ENCODE results near the gene ERF. TPM values are rescaled to one million over a fixed set of nuclear protein-coding genes. Genes with fewer than 3 reads are reported as not detected.

ERF gene
- total and polyA plus RNA-seq, 7 donors, result 7.1 to 13.5 (median 11.4) TPM

- Histone ChIP-seq H3K27ac (no peak overlapping the region), H3K27me3 (ENCODE audit: insufficient read depth in 3 of 3, low read length in 2 of 3) (no peaks in the 10 kb centered on the region), H3K4me3 (no peak overlapping the region), H3K36me3 (ENCODE audit: insufficient read depth in 1 of 2, low read depth in 1 of 2) (no peaks in the 10 kb centered on the region), H3K9me3 (no peaks in the 10 kb centered on the region), H3K4me1 (peaks cover 34% of the 10 kb centered on the region)
- 86 to 89% (median 88%) methylated on average over 34 to 41 of the region's 41 CpGs for WGBS, 3 donors
- no peak for ATAC-seq
- TF ChIP-seq, protein P1, sequence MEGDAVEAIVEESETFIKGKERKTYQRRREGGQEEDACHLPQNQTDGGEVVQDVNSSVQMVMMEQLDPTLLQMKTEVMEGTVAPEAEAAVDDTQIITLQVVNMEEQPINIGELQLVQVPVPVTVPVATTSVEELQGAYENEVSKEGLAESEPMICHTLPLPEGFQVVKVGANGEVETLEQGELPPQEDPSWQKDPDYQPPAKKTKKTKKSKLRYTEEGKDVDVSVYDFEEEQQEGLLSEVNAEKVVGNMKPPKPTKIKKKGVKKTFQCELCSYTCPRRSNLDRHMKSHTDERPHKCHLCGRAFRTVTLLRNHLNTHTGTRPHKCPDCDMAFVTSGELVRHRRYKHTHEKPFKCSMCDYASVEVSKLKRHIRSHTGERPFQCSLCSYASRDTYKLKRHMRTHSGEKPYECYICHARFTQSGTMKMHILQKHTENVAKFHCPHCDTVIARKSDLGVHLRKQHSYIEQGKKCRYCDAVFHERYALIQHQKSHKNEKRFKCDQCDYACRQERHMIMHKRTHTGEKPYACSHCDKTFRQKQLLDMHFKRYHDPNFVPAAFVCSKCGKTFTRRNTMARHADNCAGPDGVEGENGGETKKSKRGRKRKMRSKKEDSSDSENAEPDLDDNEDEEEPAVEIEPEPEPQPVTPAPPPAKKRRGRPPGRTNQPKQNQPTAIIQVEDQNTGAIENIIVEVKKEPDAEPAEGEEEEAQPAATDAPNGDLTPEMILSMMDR (IDR thresholded peaks at IDR 0.05), result no peak
- DNase-seq, result no peak
- intact Hi-C loops (cut with DNase I), result loop anchor here in 1 of 2 donors (5.0 kb wide), 1 partner anchor 49 kb away; no protein-coding TSS in a partner anchor
Measured at GRCh38 chr19:42248270-42249148, 6.4 kb downstream of the ERF start.

- peaks cover 30% of the 10 kb centered on the region for H3K4me1 ChIP-seq
- no peak overlapping the region for H3K4me3 ChIP-seq
- WGBS, 3 donors, result 88 to 92% (median 91%) methylated on average over 6 of the region's 6 CpGs
- TF ChIP-seq, protein P1 (IDR thresholded peaks at IDR 0.05), result no peak
- intact Hi-C loops (cut with DNase I), result loop anchor here (2.0 to 5.0 kb wide), 4 partner anchors 31 to 75 kb away; no protein-coding TSS in a partner anchor
- ATAC-seq (no peak), DNase-seq (no peak)
- H3K9me3 ChIP-seq, result no peaks in the 10 kb centered on the region
- no peak overlapping the region for H3K27ac ChIP-seq
- no peaks in the 10 kb centered on the region for H3K36me3 ChIP-seq (ENCODE audit: insufficient read depth in 1 of 2, low read depth in 1 of 2)
- H3K27me3 ChIP-seq (ENCODE audit: insufficient read depth in 3 of 3, low read length in 2 of 3), result no peaks in the 10 kb centered on the region
Measured at GRCh38 chr19:42247640-42248199, 7.2 kb downstream of the ERF start.

DNA sequence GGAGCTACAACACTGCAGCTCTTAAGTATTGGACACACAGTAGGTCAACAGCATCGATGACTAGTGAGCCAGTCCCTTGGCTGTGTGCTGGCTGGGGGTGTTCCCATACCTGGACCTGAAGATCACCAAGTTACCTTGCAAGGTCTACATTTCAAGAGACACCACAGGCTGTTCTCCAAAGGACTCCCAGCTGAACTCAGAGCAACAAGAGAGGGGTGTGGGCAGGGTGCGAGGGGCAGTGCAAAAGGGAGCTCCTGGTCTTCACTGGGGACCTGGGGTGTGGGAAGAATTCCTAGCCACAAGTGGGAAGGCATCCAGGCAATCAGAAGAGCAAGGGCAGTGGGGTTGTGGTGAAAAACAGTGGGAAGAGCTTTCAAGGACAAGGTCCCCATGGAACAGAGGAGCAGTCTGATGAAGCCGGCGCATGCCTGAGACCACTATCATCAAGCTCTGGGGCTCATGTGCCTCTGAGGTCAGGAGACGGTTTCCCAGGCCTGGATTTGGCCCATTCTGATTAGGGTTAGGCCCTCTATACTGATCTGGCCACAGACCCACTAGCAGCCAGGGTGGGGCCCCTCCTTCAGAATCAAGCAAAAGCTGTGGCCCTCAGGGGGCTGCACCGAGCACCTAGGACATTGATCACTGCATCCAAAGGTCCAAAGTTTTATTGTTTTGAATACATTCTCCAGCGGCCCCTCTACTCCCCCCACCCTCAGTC, 7.8 kb downstream of the ERF start:
- H3K36me3 ChIP-seq (ENCODE audit: insufficient read depth in 1 of 2, low read depth in 1 of 2), result no peaks in the 10 kb centered on the region
- intact Hi-C loops (cut with DNase I), result loop anchor here (2.0 to 5.0 kb wide), 4 partner anchors 32 to 76 kb away; no protein-coding TSS in a partner anchor
- DNase-seq, result no peak

GRCh38 chr19:42246143-42246921, 8.6 kb downstream of the ERF start:
- intact Hi-C loops (cut with DNase I), result loop anchor here (2.0 to 5.0 kb wide), 4 partner anchors 32 to 76 kb away; no protein-coding TSS in a partner anchor
- no peak overlapping the region for H3K4me3 ChIP-seq
- H3K27ac ChIP-seq, result peak overlapping the region; percentile 27
- ATAC-seq (peak in 3 of 4 donors; percentile 8 to 30 (median 15)), DNase-seq (peak; percentile 81 to 87)
- no peaks in the 10 kb centered on the region for H3K9me3 ChIP-seq
- TF ChIP-seq, protein P1 (IDR thresholded peaks at IDR 0.05), result peak; percentile 58
- no peaks in the 10 kb centered on the region for H3K27me3 ChIP-seq (ENCODE audit: insufficient read depth in 3 of 3, low read length in 2 of 3)
- H3K36me3 ChIP-seq (ENCODE audit: insufficient read depth in 1 of 2, low read depth in 1 of 2), result no peaks in the 10 kb centered on the region
- peaks cover 29% of the 10 kb centered on the region for H3K4me1 ChIP-seq
- 9 to 17% (median 11%) methylated on average over 9 to 10 of the region's 10 CpGs for WGBS, 3 donors

More for the DNA sequence above, 7.8 kb downstream of the ERF start:
- H3K27ac ChIP-seq, result no peak overlapping the region
- H3K27me3 ChIP-seq (ENCODE audit: insufficient read depth in 3 of 3, low read length in 2 of 3), result no peaks in the 10 kb centered on the region
- TF ChIP-seq, protein P1 (IDR thresholded peaks at IDR 0.05), result no peak
- H3K4me1 ChIP-seq, result peaks cover 25% of the 10 kb centered on the region
- no peak overlapping the region for H3K4me3 ChIP-seq
- 74 to 75% (median 74%) methylated on average over 7 of the region's 7 CpGs for WGBS, 3 donors
- no peak for ATAC-seq
- H3K9me3 ChIP-seq, result no peaks in the 10 kb centered on the region

Data from psoas muscle (tissue), 8 donors.